Activated CD4-positive, alpha-beta T cell treated with anti-CD3 and anti-CD28 coated beads for 36 hours (primary cell): ENCODE measurements around the gene GSK3A. TPM values are rescaled to one million over a fixed set of nuclear protein-coding genes. Genes with fewer than 3 reads are reported as not detected.

ENCODE experiments used
- ATAC-seq: fragments of 200-7000 bp; cut with Tn5 transposase; one replicate; pipeline ENCODE4 v1.10.0; 2021; ENCODE audit warnings: mild to moderate bottlenecking, moderate library complexity
- CTCF ChIA-PET: fragments of 350-600 bp; sonication (Branson Sonifier 250); formaldehyde crosslinking; loops from one replicate; lab custom pipeline; 2021; ENCODE audit warnings: antibody characterized with exemption; lab: Charles Lee
- POLR2A ChIA-PET: fragments of 350-600 bp; sonication (Branson Sonifier 250); formaldehyde crosslinking; loops from one replicate; lab custom pipeline; 2021; ENCODE audit warnings: antibody characterized with exemption, inconsistent platforms; lab: Charles Lee
- DNase-seq: peaks from one replicate; pipeline ENCODE4 v3.0.0-alpha.2; 2020
- H3K27ac Mint-ChIP-seq: one replicate; pipeline ENCODE4 v1.8.0; 2021; ENCODE audit warnings: mixed read lengths
- H3K27me3 Mint-ChIP-seq: one replicate; pipeline ENCODE4 v1.8.0; 2021; ENCODE audit warnings: mixed read lengths
- H3K36me3 Mint-ChIP-seq: one replicate; pipeline ENCODE4 v1.8.0; 2021; ENCODE audit warnings: low read depth, mixed read lengths
- H3K4me1 Mint-ChIP-seq: one replicate; pipeline ENCODE4 v1.8.0; 2021; ENCODE audit warnings: mixed read lengths
- H3K4me3 Mint-ChIP-seq: one replicate; pipeline ENCODE4 v1.8.0; 2021; ENCODE audit warnings: mild to moderate bottlenecking, moderate library complexity, mixed read lengths
- H3K9me3 Mint-ChIP-seq: one replicate; pipeline ENCODE4 v1.8.0; 2021; ENCODE audit warnings: low read depth, mixed read lengths
- intact Hi-C, 2 experiments: fragments of 100-400 bp; cut with DNase I in 1 of 2; cut with micrococcal nuclease in 1 of 2; formaldehyde crosslinking; loops; one replicate each; pipeline versions ENCODE4 v1.14.2 to v1.15.1; 2022 to 2024; cut with DNase I, micrococcal nuclease
- total RNA-seq, 2 experiments: library from RNA; stranded (reverse); gene quantifications; one replicate each; pipeline ENCODE4 v1.2.3, GENCODE V29; 2021

GSK3A gene
- total RNA-seq, 2 experiments from 2014 or later = 32.6 to 43.5 TPM

DNA sequence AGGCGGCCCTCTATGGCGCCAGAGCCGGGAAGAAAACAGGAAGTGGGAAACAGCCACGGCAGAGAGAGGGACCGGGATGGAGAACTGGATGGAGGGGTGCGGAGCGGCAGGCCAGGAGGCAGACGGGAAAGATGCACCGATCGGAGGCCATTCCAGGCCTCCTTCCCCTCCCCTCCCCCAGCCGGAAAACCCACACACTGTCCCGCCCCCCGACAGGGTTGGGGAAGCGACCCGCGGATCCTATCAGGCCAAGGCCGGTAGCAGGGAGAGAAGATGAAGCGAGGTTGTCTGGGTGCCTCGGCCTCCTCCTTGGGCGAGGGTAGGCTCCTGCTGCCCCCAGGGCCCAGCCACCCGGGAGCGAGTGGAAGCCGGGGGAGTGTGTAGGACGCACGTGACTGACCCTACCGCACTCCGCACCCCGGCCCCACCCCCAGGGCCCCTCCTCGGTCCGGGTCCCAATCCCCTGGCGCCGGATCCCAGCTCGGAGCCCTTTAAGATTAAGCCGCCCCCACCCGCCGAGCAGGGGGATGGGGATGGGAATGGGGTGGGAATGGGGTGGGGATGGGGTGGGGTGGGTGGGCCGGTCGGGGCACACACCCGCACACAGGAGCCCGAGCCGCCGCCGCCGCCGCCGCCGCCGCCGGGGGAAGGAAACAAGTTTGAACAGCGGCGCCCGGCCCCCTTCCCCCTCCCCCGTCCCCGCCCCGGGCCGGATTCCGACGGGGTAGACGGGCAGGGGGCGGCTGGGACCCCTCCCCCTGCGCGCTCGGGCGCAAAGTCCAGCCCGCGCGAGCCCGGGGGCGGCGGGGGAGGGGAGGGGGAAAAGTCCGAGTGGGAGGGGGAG is 11.1 kb upstream of the GSK3A start:
- Mint-ChIP-seq H3K27ac (peak overlapping the region; percentile 95), H3K9me3 (no peaks in the 10 kb centered on the region), H3K4me3 (peak overlapping the region; percentile 89), H3K4me1 (peaks cover 25% of the 10 kb centered on the region), H3K36me3 (peaks cover 17% of the 10 kb centered on the region), H3K27me3 (peaks cover 3% of the 10 kb centered on the region)
- intact Hi-C loops = loop anchor here (1.0 kb wide), 3 partner anchors 9 to 120 kb away; partner anchors contain the start of gene DEDD2 (in 1 of the 2)
- ChIA-PET CTCF (interaction anchor here (1.0 kb wide), 1 partner anchor 9 kb away, joined by 3 read pairs; no protein-coding TSS in a partner anchor), POLR2A (no interaction called here)
- peak; percentile 83 for DNase-seq
- peak; percentile 20 for ATAC-seq

DNA sequence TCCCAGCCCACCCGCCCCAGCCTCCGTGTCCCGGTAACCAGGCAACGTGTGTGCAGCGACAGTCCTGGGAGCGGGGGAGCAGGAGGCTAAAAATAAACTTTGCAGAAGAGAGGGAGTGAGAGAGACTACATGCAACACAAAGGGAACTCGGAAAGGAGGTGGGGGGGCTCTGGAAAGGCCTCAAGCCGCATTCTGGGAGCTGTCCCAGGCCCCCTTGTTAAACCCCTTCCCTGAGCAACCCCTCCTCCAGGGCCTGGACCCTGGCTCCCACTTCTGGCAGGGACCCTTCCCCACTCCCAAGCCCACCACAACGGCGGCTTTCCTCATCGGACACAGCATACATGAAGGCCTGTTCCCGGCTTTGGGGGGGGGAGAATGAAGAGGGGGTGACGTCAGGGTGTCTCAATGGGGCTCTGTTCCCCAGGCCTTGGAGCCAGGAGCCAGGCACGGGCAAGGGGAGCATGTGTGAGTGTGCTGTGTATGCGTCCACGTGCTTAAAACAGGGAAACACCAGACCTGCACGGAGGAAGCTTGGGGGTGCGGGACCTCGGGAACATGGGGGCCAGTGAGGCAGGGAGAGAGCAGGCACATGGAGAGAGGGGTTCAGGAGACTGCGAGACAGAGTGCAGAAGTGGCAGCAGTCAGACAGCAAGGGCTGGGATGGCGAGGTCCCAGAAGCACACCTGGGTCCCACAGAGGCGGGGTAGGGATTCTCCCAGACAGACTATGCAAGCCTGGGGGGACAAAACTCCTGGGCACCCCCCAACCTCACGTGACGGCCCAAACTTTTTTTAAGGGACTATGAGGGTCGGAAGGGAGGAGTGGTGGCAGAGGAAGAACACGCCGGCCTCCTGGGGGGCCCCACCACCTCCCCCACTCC is 10.2 kb upstream of the GSK3A start:
- Mint-ChIP-seq H3K36me3 (peaks cover 17% of the 10 kb centered on the region), H3K4me1 (peaks cover 25% of the 10 kb centered on the region), H3K27ac (peak overlapping the region; percentile 95), H3K4me3 (peak overlapping the region; percentile 89), H3K9me3 (no peaks in the 10 kb centered on the region), H3K27me3 (peaks cover 3% of the 10 kb centered on the region)
- ChIA-PET POLR2A (no interaction called here), CTCF (interaction anchor here (1.0 to 1.1 kb wide), 2 partner anchors 8 to 10 kb away, joined by 3 read pairs; partner anchors contain the start of gene GSK3A)
- intact Hi-C loops = no loop called here
- no peak for ATAC-seq
- DNase-seq = peak; percentile 47

DNA sequence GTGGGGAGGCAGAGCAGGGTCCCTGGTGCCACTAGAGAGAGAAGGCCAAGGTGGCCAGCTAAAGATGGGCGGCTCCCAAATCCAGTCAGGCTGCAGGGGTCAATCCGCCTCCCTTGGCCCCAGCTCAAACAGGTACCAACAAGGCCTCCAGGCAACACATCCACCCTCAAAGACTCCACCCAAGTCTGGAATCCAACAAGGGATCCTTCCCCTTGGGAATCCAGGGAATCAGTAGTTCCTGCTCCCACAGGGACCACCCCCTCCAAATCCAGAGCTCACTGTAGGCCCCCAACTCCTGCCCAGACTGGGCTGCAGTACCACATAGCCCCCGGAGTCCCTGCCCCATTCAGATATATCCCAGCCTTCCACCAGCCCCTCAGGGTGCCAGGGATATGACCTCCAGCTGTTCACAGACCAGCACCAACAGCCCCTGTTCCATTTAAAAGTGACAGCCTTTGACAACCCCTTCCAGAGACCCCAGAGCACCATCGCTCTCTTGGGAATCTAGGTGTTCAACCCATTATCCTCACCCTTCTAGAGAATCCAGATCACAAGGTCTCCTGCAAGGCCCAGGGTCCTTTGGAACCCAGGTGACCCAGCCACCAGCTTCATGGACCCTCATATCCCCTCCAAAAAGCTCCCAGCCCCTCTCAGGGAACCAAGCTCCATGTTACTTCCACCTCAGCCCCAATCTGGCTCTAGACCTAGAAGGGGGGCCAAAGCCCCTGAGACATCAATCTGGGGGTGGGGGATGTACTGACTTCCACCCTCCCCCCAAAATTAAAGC is 9.4 kb upstream of the GSK3A start:
- Mint-ChIP-seq H3K9me3 (no peaks in the 10 kb centered on the region), H3K36me3 (peaks cover 17% of the 10 kb centered on the region), H3K4me1 (peaks cover 29% of the 10 kb centered on the region), H3K4me3 (peak overlapping the region; percentile 89), H3K27me3 (peaks cover 3% of the 10 kb centered on the region), H3K27ac (peak overlapping the region; percentile 74)
- CTCF ChIA-PET = interaction anchor here (0.5 to 1.9 kb wide), 6 partner anchors 9 to 628 kb away, joined by 3 to 7 read pairs (median 3); partner anchors contain the start of gene GSK3A
- no peak for ATAC-seq
- intact Hi-C loops = no loop called here
- POLR2A ChIA-PET = interaction anchor here (1.2 kb wide), 2 partner anchors 9 to 37 kb away, joined by 3 to 4 read pairs; partner anchors contain the start of gene GSK3A
- DNase-seq = no peak

DNA sequence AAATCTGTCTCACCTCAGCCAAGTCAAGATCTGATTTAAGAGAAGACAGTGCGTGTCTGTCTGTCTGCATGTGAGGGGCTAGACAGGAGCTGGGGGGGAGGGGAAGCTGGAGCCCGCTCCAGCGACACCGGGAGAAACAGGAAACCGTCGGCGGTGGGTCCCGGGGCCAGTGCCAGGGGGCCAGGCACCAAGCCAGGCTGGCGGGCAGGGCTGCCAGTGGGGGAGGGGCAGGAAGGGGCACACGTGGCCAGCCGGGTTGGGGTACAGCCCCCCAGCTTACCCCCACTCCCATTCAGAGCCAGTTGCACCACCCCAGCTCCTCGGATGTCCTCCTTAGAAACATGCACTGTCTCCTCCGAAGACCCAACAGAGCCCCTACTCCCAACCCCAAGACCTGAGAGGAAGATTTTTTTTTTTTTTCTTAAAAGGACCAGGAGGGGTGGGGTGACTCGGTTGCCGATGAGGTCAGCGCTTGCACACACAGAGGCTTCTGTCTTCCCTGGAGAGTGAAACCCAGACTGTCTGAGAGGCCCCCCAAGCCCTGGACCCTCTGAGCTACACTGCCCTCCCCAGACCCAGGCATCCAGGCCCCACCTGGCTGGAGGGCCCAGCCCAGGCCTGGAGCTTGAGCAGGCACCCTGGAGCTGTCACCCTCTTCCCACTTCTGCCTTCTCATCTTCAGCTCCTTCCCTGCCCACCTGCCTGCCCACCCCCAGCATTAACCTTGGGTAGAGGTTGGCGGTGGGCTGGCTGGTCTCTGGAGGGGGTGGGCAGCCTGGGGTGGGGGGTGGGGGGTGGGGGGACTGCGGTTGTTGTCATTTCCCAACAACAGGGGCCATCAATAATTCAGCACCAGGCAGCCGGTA is 8.5 kb upstream of the GSK3A start:
- peak overlapping the region; percentile 74 for H3K27ac Mint-ChIP-seq
- peak; percentile 62 for DNase-seq
- no peaks in the 10 kb centered on the region for H3K27me3 Mint-ChIP-seq
- ChIA-PET CTCF (interaction anchor here (0.5 to 1.9 kb wide), 5 partner anchors 13 to 118 kb away, joined by 3 to 7 read pairs (median 5); no protein-coding TSS in a partner anchor), POLR2A (interaction anchor here (0.6 to 1.2 kb wide), 4 partner anchors 8 to 142 kb away, joined by 3 to 4 read pairs (median 3); partner anchors contain the start of gene GSK3A)
- H3K4me3 Mint-ChIP-seq = peak overlapping the region; percentile 89
- intact Hi-C loops = no loop called here
- peaks cover 36% of the 10 kb centered on the region for H3K4me1 Mint-ChIP-seq
- peaks cover 17% of the 10 kb centered on the region for H3K36me3 Mint-ChIP-seq
- H3K9me3 Mint-ChIP-seq = no peaks in the 10 kb centered on the region
- ATAC-seq = peak; percentile 16

DNA sequence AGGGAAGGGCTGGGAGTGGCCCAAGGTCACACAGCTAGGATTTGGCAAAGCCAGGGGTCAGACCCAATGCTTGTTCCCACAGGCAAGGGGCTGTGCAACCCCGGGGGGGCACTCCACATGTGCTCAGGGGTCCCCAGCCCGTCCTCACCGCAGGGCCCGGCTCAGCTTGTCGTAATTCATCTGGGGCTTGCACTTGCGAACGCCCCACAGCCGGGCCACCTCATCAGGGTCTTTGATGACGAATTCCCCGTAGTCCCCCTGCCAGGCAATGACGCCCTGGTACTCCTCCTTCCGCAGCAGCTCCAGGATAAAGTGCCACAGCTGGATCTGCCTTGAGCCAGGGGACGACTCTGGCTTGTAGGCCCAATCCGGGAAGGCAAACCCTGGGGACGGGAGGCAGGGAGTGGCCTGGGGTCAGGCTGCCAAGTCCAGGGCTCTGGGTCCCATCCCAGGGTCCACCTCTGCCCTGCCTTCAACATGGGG is 7.8 kb upstream of the GSK3A start:
- H3K4me3 Mint-ChIP-seq = no peak overlapping the region
- no peak for ATAC-seq
- CTCF ChIA-PET = interaction anchor here (1.3 to 1.9 kb wide), 3 partner anchors 20 to 47 kb away, joined by 5 to 7 read pairs (median 5); no protein-coding TSS in a partner anchor
- peak overlapping the region; percentile 72 for H3K27ac Mint-ChIP-seq
- H3K36me3 Mint-ChIP-seq = peaks cover 17% of the 10 kb centered on the region
- intact Hi-C loops = no loop called here
- POLR2A ChIA-PET = interaction anchor here (0.6 to 1.2 kb wide), 2 partner anchors 38 to 142 kb away, joined by 3 read pairs; no protein-coding TSS in a partner anchor
- no peaks in the 10 kb centered on the region for H3K9me3 Mint-ChIP-seq
- peaks cover 38% of the 10 kb centered on the region for H3K4me1 Mint-ChIP-seq
- no peaks in the 10 kb centered on the region for H3K27me3 Mint-ChIP-seq
- DNase-seq = no peak

DNA sequence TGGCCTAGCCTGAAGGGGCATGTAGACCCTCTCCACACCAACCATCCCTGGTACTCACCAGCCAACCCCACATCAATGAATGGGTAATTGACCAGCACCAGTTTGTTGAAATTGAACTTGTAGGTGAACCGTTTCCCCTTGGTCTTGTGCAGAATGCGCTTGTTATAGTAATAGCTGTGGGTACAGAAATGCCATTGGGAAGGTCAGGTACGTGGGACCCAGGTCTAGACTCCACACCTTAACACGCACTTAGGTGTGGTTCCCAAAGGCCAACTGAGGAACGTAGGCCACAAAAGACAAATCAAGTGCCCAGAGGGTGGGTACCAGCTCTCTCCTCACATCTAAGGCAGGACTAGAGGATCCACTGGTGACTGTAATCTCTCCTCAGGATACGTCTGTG is 7.4 kb upstream of the GSK3A start:
- POLR2A ChIA-PET = no interaction called here
- intact Hi-C loops = no loop called here
- ATAC-seq (no peak), DNase-seq (no peak)
- Mint-ChIP-seq H3K4me1 (peaks cover 43% of the 10 kb centered on the region), H3K36me3 (peaks cover 17% of the 10 kb centered on the region), H3K4me3 (no peak overlapping the region), H3K27ac (no peak overlapping the region), H3K27me3 (no peaks in the 10 kb centered on the region), H3K9me3 (no peaks in the 10 kb centered on the region)
- CTCF ChIA-PET = interaction anchor here (1.7 to 1.9 kb wide), 2 partner anchors 30 to 47 kb away, joined by 5 to 7 read pairs; no protein-coding TSS in a partner anchor

DNA sequence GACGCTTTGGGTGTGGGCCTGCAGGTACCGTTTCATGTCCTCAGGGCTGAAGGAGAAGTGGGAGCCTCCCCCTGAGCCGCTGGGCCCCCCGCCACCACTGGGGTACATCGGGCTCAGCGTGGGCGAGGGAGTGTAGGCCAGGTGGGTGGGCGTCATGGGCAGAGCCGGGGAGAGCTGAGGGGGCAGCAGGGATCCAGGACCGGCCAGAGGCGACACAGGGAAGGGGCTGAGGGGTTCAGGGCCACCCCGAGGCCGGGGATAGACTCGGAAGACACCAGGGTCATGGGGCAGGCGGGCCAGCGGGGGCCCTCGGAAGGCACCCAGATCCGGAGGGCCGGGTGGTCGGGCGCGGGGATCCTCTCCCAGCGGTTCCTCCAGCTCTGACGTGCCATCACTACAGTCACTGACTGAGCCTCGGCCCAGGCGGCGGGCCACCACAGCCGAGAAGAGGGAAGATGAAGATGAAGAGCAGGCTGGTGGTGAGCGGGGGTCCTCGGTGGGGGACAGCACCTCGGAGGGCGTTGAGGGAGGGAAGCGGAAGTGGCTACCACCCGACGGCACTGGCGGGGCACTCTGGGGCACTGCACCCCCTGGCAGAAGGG is 6.8 kb upstream of the GSK3A start:
- peaks cover 43% of the 10 kb centered on the region for H3K4me1 Mint-ChIP-seq
- no peak overlapping the region for H3K4me3 Mint-ChIP-seq
- ATAC-seq = no peak
- no peaks in the 10 kb centered on the region for H3K9me3 Mint-ChIP-seq
- no peak overlapping the region for H3K27ac Mint-ChIP-seq
- ChIA-PET CTCF (interaction anchor here (1.7 kb wide), 1 partner anchor 30 kb away, joined by 5 read pairs; no protein-coding TSS in a partner anchor), POLR2A (no interaction called here)
- no peaks in the 10 kb centered on the region for H3K27me3 Mint-ChIP-seq
- intact Hi-C loops = no loop called here
- no peak for DNase-seq
- peaks cover 17% of the 10 kb centered on the region for H3K36me3 Mint-ChIP-seq

DNA sequence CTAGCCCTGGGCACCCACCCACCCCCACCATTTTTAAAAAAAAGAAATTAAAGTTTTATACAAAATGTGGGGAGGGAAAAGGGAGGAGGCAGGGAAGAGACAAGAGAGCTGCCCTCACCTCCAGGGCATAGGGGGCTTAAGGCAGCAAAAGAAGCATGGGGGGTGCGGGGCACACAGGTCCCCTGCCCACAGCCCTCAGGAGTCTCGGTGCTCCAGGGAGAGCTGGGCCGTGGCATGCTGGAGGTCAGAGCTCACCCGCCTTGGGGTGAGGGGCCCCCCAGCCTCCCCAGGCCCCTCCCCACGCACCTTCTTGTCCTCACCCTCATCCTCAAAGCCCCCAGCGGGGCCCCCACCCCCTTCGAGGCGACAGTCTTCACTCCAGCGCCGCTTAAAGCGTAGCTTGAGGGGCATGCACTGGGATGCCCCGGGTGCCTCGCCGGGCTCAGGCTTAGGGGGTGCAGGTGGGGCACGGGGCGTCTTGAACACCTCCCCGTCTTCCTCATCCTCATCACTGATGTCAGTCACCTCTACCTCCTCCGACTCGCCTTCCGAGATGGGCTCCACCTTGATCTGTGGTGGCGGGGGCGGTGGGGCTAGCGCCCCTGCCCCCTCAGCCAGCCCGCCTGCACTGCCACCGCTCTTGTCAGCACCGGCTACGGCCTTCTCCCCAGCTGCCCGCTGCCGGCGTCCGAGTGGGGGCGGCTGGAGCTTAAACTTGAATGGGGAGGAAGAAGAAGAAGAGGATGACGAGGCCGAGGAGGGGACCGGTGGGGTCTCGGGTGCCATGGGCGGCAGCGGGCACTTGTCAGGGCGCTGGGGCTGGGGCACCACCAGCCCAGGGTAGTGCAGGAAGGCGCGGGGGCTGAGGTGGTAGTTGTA is 6.1 kb upstream of the GSK3A start:
- no peak overlapping the region for H3K4me3 Mint-ChIP-seq
- ChIA-PET POLR2A (no interaction called here), CTCF (interaction anchor here (0.6 to 0.7 kb wide), 2 partner anchors 31 to 67 kb away, joined by 3 read pairs; no protein-coding TSS in a partner anchor)
- no peaks in the 10 kb centered on the region for H3K9me3 Mint-ChIP-seq
- peaks cover 43% of the 10 kb centered on the region for H3K4me1 Mint-ChIP-seq
- H3K27ac Mint-ChIP-seq = no peak overlapping the region
- no peaks in the 10 kb centered on the region for H3K27me3 Mint-ChIP-seq
- no peak for ATAC-seq
- intact Hi-C loops = no loop called here
- no peak for DNase-seq
- peaks cover 17% of the 10 kb centered on the region for H3K36me3 Mint-ChIP-seq
